Mucosa of rectum (tissue), 2 donors: ENCODE results near the gene FBXW4.

Source experiments
- H3K27ac ChIP-seq, 2 donors: one replicate each; pipeline ENCODE4 v1.7.0; 2013; ENCODE audit warnings: inconsistent platforms in 2 of 2, low read depth in 2 of 2, low read length in 2 of 2
- H3K27me3 ChIP-seq, 2 donors: one replicate each; pipeline ENCODE4 v1.7.0; 2013; ENCODE audit warnings: low read length in 2 of 2; ENCODE audit not compliant: control insufficient read depth in 2 of 2, insufficient read depth in 2 of 2
- H3K36me3 ChIP-seq, 2 donors: one replicate each; pipeline ENCODE4 v1.7.0; 2013; ENCODE audit warnings: low read length in 2 of 2; ENCODE audit not compliant: control insufficient read depth in 2 of 2, insufficient read depth in 2 of 2
- H3K4me1 ChIP-seq, 2 donors: one replicate each; pipeline ENCODE4 v1.7.0; 2013; ENCODE audit warnings: low read length in 2 of 2, mild to moderate bottlenecking in 1 of 2; ENCODE audit not compliant: control insufficient read depth in 2 of 2, insufficient read depth in 2 of 2
- H3K4me3 ChIP-seq, 2 donors: one replicate each; pipeline ENCODE4 v1.7.0; 2013; ENCODE audit warnings: low read length in 2 of 2
- H3K9ac ChIP-seq, 2 donors: one replicate each; pipeline ENCODE4 v1.7.0; 2013; ENCODE audit warnings: low read length in 2 of 2, low read depth in 1 of 2, mild to moderate bottlenecking in 1 of 2
- H3K9me3 ChIP-seq, 2 donors: one replicate each; pipeline ENCODE4 v1.7.0; 2013; ENCODE audit warnings: low read length in 2 of 2; ENCODE audit not compliant: control insufficient read depth in 2 of 2
- donor health status: healthy.
- donor health status: Normal muscosa, but diverticular disease.

FBXW4 gene

DNA sequence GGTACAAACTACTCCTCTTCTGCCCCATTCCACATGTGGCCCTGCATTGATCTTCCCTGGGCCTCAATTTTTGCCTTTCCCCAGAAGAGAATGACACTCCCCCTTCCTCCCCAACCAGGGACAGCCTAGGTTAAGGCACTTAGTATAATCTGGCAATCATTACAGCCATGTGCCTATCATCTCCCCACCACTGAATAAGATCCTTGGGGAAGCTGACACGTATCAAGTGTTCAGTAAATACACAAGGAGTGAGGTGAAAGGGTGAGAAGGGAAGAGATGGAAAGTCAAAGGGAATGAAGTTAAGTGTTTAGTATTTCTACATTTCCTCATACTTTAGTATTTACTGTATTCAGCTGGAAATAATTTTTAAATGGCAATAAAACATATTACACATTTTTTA lies 31.9 kb downstream of the FBXW4 start:
- Histone ChIP-seq H3K27ac (no peak overlapping the region), H3K36me3 (peaks cover 64 to 78% of the 10 kb centered on the region in 2 donors), H3K27me3 (no peaks in the 10 kb centered on the region), H3K9me3 (no peaks in the 10 kb centered on the region), H3K4me3 (no peak overlapping the region), H3K4me1 (no peaks in the 10 kb centered on the region), H3K9ac (no peak overlapping the region)

DNA sequence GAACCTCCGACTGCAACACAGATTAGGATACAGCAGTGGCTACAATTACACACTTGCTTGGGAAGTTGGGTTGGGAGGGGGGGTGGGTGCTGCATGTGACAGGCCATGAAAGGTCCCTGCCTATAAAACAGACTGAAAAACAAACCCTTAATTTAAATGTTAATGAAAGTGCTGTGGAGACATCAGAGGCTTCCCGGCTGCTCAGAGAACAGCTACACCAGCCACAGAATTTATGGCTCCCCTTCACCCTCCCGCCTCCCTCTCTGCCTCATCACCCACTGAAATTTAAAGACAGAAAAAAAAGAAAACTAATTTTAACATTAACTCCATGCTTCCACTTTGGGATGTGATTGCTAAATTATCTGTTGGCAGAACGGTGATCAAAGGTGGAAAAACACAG lies 34.7 kb downstream of the FBXW4 start:
- H3K9ac ChIP-seq: no peak overlapping the region
- H3K4me1 ChIP-seq: no peaks in the 10 kb centered on the region
- no peak overlapping the region for H3K27ac ChIP-seq
- no peaks in the 10 kb centered on the region for H3K9me3 ChIP-seq
- no peaks in the 10 kb centered on the region for H3K27me3 ChIP-seq
- H3K4me3 ChIP-seq: no peak overlapping the region
- peaks cover 56 to 79% of the 10 kb centered on the region in 2 donors for H3K36me3 ChIP-seq

DNA sequence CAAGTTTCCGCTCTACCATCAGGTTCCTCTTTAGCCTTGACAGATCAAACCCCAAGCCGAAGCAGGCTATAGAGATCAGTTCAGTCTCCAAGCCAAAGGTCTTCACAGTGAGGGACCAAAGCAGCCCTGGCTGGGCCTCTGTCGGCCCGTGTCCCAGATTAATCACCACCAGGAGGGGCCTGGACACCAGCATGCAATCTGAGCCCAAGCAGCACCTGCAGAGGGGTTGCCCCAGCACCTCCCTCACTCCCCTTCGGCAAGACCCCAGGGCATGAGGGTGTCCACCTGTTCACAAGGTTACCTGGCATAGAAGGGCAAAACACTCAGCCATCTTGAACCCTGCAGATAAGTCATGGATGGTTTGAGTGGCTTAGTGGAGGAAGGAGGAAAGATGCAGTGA lies 36.0 kb downstream of the FBXW4 start:
- no peaks in the 10 kb centered on the region for H3K27me3 ChIP-seq
- H3K9me3 ChIP-seq: no peaks in the 10 kb centered on the region
- H3K4me3 ChIP-seq: no peak overlapping the region
- H3K4me1 ChIP-seq: no peaks in the 10 kb centered on the region
- no peak overlapping the region for H3K27ac ChIP-seq
- no peak overlapping the region for H3K9ac ChIP-seq
- peaks cover 50 to 78% of the 10 kb centered on the region in 2 donors for H3K36me3 ChIP-seq

DNA sequence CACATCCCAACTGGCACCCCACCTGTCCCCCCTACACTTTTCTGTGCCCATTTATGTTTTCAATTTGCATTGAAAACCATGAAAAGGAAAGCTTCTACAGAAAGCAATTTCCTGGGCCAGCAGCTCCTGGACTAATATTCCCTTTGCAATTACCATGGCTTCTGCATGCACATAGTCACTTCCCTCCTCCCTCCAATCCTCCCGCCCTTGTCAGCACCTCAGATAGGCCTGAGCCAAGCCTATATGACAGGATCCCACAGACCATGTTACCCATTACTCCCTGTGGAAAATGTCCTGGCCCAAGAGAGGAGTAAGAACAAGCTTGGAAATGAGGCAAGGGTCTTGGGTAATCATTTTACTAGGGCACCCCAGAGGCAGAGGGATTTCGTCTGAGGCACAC lies 38.1 kb downstream of the FBXW4 start:
- Histone ChIP-seq H3K9me3 (no peaks in the 10 kb centered on the region), H3K4me1 (no peaks in the 10 kb centered on the region), H3K27me3 (no peaks in the 10 kb centered on the region), H3K27ac (no peak overlapping the region), H3K9ac (no peak overlapping the region), H3K4me3 (no peak overlapping the region), H3K36me3 (peaks cover 34 to 58% of the 10 kb centered on the region in 2 donors)

DNA sequence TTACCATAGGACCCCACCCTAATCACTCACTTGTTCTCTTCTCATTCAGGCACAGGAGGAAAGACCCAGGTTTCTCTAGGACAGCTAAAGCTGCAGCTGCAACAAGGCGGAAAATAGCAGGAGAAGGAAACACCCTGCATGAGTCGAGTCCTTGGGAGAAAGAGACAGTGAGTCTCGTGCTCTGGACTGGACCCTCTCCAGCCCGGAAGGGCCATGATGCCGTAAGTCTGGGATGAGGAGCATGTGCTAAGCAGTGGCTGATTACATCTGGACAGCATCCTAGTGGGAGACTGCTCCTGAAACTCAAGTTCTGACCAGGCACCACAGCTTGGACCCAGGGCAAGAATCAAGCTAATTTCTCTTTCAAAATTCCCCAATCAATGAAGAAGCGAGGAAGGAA lies 39.4 kb downstream of the FBXW4 start:
- H3K9ac ChIP-seq: no peak overlapping the region
- H3K36me3 ChIP-seq: peaks cover 31 to 50% of the 10 kb centered on the region in 2 donors
- H3K27ac ChIP-seq: no peak overlapping the region
- H3K9me3 ChIP-seq: no peaks in the 10 kb centered on the region
- H3K27me3 ChIP-seq: no peaks in the 10 kb centered on the region
- H3K4me1 ChIP-seq: no peaks in the 10 kb centered on the region
- no peak overlapping the region for H3K4me3 ChIP-seq

DNA sequence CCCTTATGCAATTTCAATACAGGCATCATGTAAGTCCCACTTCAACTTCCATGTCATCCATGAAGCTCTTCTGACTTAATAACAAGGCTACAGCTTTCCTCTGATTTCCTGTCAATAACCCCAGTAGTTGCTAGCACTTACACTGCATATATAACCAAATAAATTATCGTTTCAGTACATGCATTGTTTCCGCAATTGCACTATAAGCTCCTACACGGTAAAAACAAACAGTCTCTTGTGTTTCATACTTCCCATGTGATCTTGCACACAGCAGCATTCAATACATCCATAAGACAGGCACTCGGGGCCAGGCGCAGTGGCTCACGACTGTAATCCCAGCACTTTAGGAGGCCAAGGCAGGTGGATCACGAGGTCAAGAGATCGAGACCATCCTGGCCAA lies 41.4 kb downstream of the FBXW4 start:
- Histone ChIP-seq H3K27me3 (no peaks in the 10 kb centered on the region), H3K27ac (no peak overlapping the region), H3K4me3 (no peak overlapping the region), H3K9me3 (no peaks in the 10 kb centered on the region), H3K36me3 (peaks cover 22 to 39% of the 10 kb centered on the region in 2 donors), H3K4me1 (no peaks in the 10 kb centered on the region), H3K9ac (no peak overlapping the region)

DNA sequence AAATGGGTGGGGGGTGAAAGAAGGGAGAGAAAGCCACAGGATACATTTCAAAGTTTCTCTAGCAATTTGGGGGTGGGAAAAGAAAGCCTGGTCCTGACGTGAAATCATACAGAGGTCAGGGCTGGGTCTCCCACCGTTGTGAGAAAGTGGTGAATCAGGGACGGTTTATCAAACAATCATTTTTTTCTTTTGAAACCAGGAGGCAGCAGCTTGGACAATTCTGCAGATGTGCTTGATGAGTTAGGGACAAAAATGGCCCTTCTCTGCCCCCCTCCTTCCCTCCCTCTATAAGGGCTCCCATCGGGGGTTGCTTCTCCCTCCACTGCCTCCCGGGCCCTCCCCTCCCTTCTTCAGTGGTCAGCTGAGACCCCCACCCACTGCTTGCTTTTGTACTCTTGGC lies 43.6 kb downstream of the FBXW4 start:
- no peak overlapping the region for H3K27ac ChIP-seq
- peaks cover 19 to 29% of the 10 kb centered on the region in 2 donors for H3K36me3 ChIP-seq

DNA sequence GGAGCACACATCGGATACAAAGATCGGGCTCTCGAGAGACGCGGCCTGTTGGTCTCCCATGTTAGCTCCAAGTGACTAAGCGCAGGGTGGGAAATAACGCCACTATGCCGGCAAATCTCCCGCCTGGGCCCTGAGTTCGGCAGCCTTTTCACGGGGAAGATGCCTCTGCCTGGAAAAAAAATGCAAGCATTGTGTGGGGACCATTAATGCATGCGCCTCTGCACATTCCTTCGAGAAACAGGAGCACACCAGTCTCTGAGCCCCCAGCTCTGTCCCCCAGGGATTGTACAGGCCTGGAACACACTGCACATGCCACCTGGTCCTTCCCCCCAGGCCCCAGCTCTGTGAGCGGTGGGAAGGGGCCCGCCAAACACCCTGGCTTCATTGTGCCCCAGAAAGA lies 44.1 kb downstream of the FBXW4 start:
- peaks cover 14 to 24% of the 10 kb centered on the region in 2 donors for H3K36me3 ChIP-seq
- no peaks in the 10 kb centered on the region for H3K27me3 ChIP-seq
- H3K4me1 ChIP-seq: no peaks in the 10 kb centered on the region
- H3K9me3 ChIP-seq: no peaks in the 10 kb centered on the region
- no peak overlapping the region for H3K27ac ChIP-seq
- no peak overlapping the region for H3K4me3 ChIP-seq
- H3K9ac ChIP-seq: no peak overlapping the region

More for the DNA sequence above, 43.6 kb downstream of the FBXW4 start:
- Histone ChIP-seq H3K4me1 (no peaks in the 10 kb centered on the region), H3K9ac (no peak overlapping the region), H3K9me3 (no peaks in the 10 kb centered on the region), H3K4me3 (no peak overlapping the region), H3K27me3 (no peaks in the 10 kb centered on the region)

DNA sequence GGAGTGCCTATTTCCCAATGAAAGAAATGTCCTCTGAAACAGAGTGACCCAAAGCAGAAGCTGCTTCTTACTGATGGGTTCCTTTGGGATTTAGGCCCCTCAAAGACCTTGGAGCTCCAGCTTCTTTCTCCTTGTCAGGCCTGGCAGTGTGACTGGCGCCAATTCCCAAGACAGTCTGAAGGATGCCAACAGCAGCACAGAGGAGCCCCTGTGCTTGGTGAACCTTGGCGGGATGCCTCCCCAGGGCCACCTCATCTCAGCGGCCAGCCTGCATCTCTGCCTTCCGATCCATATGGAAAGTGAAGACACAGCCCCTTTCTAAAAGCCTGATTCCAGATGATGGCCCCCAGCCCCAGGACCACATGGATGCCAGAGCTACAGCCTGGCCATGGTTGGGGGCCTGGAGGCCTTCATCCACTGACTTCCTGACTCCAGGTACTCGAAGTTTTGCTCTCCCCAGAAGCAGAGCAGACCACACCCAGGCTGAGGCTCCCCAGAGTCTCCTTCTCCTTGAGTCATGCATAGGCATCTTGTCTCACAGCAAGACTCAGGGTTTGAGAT lies 45.4 kb downstream of the FBXW4 start:
- H3K9me3 ChIP-seq: no peaks in the 10 kb centered on the region
- H3K4me3 ChIP-seq: no peak overlapping the region
- no peaks in the 10 kb centered on the region for H3K27me3 ChIP-seq
- no peak overlapping the region for H3K27ac ChIP-seq
- no peaks in the 10 kb centered on the region for H3K4me1 ChIP-seq
- no peak overlapping the region for H3K9ac ChIP-seq
- H3K36me3 ChIP-seq: peaks cover 13 to 18% of the 10 kb centered on the region in 2 donors

DNA sequence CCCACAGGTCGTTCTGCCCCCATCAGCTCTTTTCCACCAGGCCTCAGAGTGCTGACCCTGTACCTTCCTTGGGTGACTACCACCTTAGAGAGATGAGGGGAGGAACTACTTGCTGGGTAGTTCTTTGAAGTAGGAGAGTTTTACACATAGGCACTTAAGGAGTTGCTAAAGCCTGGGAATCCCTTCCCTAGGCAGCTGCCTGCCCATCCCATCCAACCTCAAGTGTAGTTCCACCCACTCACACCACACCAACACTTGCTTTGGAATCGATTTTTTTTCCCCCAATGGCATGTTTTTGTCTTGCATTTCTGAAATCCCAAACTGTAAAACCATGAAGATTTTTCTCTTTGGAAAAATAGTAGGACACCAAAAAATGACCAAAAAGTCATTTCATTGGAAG lies 47.7 kb downstream of the FBXW4 start:
- Histone ChIP-seq H3K4me3 (no peak overlapping the region), H3K27ac (no peak overlapping the region), H3K4me1 (no peaks in the 10 kb centered on the region), H3K9ac (no peak overlapping the region), H3K9me3 (no peaks in the 10 kb centered on the region), H3K27me3 (no peaks in the 10 kb centered on the region), H3K36me3 (peaks cover 14 to 18% of the 10 kb centered on the region in 2 donors)

DNA sequence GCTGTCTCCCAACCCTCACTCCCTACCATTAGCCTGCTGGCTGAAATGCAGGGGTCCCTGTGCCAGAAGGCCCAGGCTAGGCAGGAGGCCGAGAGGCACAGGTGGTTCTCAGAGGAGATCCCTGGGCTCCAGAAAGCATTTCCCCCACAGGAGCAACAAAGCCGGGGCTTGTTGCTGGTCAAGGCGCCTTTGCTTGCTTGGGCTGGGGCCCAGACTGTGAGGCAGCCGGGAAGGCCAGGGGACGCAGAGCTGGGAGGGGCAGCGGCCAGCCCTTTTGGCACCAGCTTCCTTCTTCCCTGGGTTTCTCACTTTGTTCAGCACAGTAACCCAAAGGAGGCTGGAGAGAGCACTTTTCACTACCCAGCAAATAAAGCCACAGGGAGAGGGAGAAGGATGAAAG lies 48.6 kb downstream of the FBXW4 start:
- no peaks in the 10 kb centered on the region for H3K9me3 ChIP-seq
- no peak overlapping the region for H3K27ac ChIP-seq
- no peaks in the 10 kb centered on the region for H3K27me3 ChIP-seq
- H3K9ac ChIP-seq: no peak overlapping the region
- no peaks in the 10 kb centered on the region for H3K4me1 ChIP-seq
- peaks cover 10 to 18% of the 10 kb centered on the region in 2 donors for H3K36me3 ChIP-seq
- no peak overlapping the region for H3K4me3 ChIP-seq
